Spleen (tissue), 11 donors: ENCODE measurements around the gene PCGF3. TPM values are rescaled to one million over a fixed set of nuclear protein-coding genes. Genes with fewer than 3 reads are reported as not detected.
"Not testable (repeated sequence)": the region's sequence is repeated elsewhere in the genome, so short reads cannot be mapped to it uniquely, and the experiment has no call there.

Source experiments
- DNase-seq: peaks from one replicate; pipeline ENCODE4 v3.0.0-alpha.2; 2020
- H3K27ac ChIP-seq, 8 donors: fragments of 200-600 bp; sonication (generic) in 7 of 8; 1 replicate in 4 of 8; 2 replicates in 4 of 8; pipeline versions ENCODE4 v1.5.0 to v1.8.0; 2016 to 2021; ENCODE audit warnings: inconsistent platforms in 4 of 8, mild to moderate bottlenecking in 4 of 8, moderate library complexity in 1 of 8
- H3K27me3 ChIP-seq, 7 donors: fragments of 200-600 bp; sonication (generic) in 6 of 7; replicated peaks in 1 of 7; 1 replicate in 4 of 7; 2 replicates in 3 of 7; pipeline versions ENCODE4 v1.5.0 to v1.8.0; 2016 to 2021; ENCODE audit warnings: inconsistent platforms in 3 of 7, mild to moderate bottlenecking in 1 of 7
- H3K36me3 ChIP-seq, 6 donors: fragments of 200-600 bp; sonication (generic) in 5 of 6; 1 replicate in 4 of 6; 2 replicates in 2 of 6; pipeline versions ENCODE4 v1.5.0 to v1.8.0; 2016 to 2021; ENCODE audit warnings: inconsistent platforms in 2 of 6
- H3K4me1 ChIP-seq, 6 donors: fragments of 200-600 bp; sonication (generic) in 5 of 6; 1 replicate in 3 of 6; 2 replicates in 3 of 6; pipeline versions ENCODE4 v1.5.0 to v1.8.0; 2016 to 2021; ENCODE audit warnings: inconsistent platforms in 3 of 6
- H3K4me3 ChIP-seq, 8 donors: fragments of 200-600 bp; sonication (generic) in 7 of 8; 1 replicate in 4 of 8; 2 replicates in 4 of 8; pipeline versions ENCODE4 v1.5.0 to v1.8.0; 2016 to 2021; ENCODE audit warnings: inconsistent platforms in 4 of 8, mild to moderate bottlenecking in 4 of 8, moderate library complexity in 2 of 8
- H3K9me3 ChIP-seq, 8 donors: fragments of 200-600 bp; sonication (generic) in 7 of 8; 1 replicate in 4 of 8; 2 replicates in 4 of 8; pipeline versions ENCODE4 v1.5.0 to v1.8.0; 2016 to 2021; ENCODE audit warnings: inconsistent platforms in 4 of 8
- CTCF ChIP-seq, 11 experiments: fragments of 200-600 bp in 7 of 11; fragments of 450-650 bp in 4 of 11; sonication (generic) in 4 of 11; IDR thresholded peaks in 8 of 11; conservative IDR thresholded peaks in 3 of 11; 1 replicate in 7 of 11; 2 replicates in 4 of 11; pipeline versions ENCODE4 v1.4.0 to v1.8.0; 2016 to 2021; ENCODE audit warnings: antibody characterized with exemption in 11 of 11, inconsistent platforms in 4 of 11, mild to moderate bottlenecking in 1 of 11
- POLR2A ChIP-seq, 3 donors: fragments of 450-650 bp; IDR thresholded peaks; one replicate each; pipeline ENCODE4 v1.5.1; 2017; ENCODE audit warnings: antibody characterized with exemption in 3 of 3, mild to moderate bottlenecking in 1 of 3
- POLR2AphosphoS5 ChIP-seq, 3 donors: sonication (generic); formaldehyde crosslinking; IDR thresholded peaks; one replicate each; pipeline ENCODE4 v1.5.1; 2017; ENCODE audit warnings: antibody characterized with exemption in 3 of 3
- WGBS, 5 donors: extraction: QIAGEN DNeasy Blood & Tissue Kit in 3 of 5; methylation state at CpG; one replicate each; pipeline versions ENCODE4 v1.1.5 to v1.1.7; 2013 to 2018; 5-methylcytosine and 5-hydroxymethylcytosine counted together
- intact Hi-C: fragments of 100-400 bp; cut with DNase I; formaldehyde crosslinking; loops from one replicate; pipeline ENCODE4 v1.15.0; 2023; ENCODE audit warnings: low total_unique reads
- polyA plus RNA-seq, 3 donors: library from polyadenylated mRNA; stranded (reverse); fragments of 200-250 nt; gene quantifications; one replicate each; pipeline ENCODE4 v1.2.1, GENCODE V29; 2013
- total RNA-seq, 7 donors: library from RNA; depleted of rRNA in 3 of 7; stranded (reverse); fragments of >200 nt in 3 of 7; fragmentation: NEBNext Ultra II Directional in 4 of 7; extraction: Animal tissue kit (Norgen Biotek cat#: 25700) in 4 of 7; gene quantifications; one replicate each; pipeline versions ENCODE4 v1.1.0 to v1.2.1, GENCODE V29; 2016 to 2021
- donor health status: healthy with polysubstance abuse.
- donor health status: DM: no; HTN: no; CAD: no; lungs with moderate emphysema.
- donor health status: DM: no; HTN: no; CAD: no.
- donor health status: Bipolar disorder and iron deficiency.
- donor health status: healthy.
- donor health status: DM: no; HTN: no; CAD: no.
- donor health status: DM: yes; HTN: yes; CAD: no.

The PCGF3 gene
- total and polyA plus RNA-seq, 10 donors, result 29.7 to 102 (median 69.4) TPM

- 94 to 100% (median 95%) methylated on average over 3 to 9 of the region's 9 CpGs for WGBS, 5 donors
- H3K4me3 ChIP-seq, result no peak overlapping the region
- no peak for DNase-seq
- TF ChIP-seq POLR2A (IDR thresholded peaks at IDR 0.05) (no peak), POLR2AphosphoS5 (IDR thresholded peaks at IDR 0.05) (peak in 1 of 3 donors; percentile 22), CTCF (IDR thresholded peaks at IDR 0.05 in 8 of 11, conservative IDR thresholded peaks at IDR 0.05 in 3 of 11) (no peak)
- H3K27me3 ChIP-seq, result no peaks in the 10 kb centered on the region
- intact Hi-C loops, result no loop called here
- H3K27ac ChIP-seq, result no peak overlapping the region
- no peaks in the 10 kb centered on the region for H3K9me3 ChIP-seq
- peaks cover 2 to 96% (median 83%) of the 10 kb centered on the region in 6 donors for H3K36me3 ChIP-seq
- no peaks in the 10 kb centered on the region for H3K4me1 ChIP-seq
Measured at GRCh38 chr4:734951-735350, 29.3 kb downstream of the PCGF3 start.

- H3K4me3 ChIP-seq, result no peak overlapping the region
- intact Hi-C loops, result no loop called here
- no peaks in the 10 kb centered on the region for H3K9me3 ChIP-seq
- H3K27ac ChIP-seq, result no peak overlapping the region
- peaks cover 2 to 96% (median 83%) of the 10 kb centered on the region in 6 donors for H3K36me3 ChIP-seq
- no peak for TF ChIP-seq CTCF (IDR thresholded peaks at IDR 0.05 in 8 of 11, conservative IDR thresholded peaks at IDR 0.05 in 3 of 11)
- peak in 1 of 3 donors; percentile 24 for TF ChIP-seq POLR2AphosphoS5 (IDR thresholded peaks at IDR 0.05)
- no peak for TF ChIP-seq POLR2A (IDR thresholded peaks at IDR 0.05)
- no peaks in the 10 kb centered on the region for H3K4me1 ChIP-seq
- 93 to 98% (median 96%) methylated on average over 8 of the region's 8 CpGs for WGBS, 5 donors
- H3K27me3 ChIP-seq, result no peaks in the 10 kb centered on the region
- DNase-seq, result no peak
Measured at GRCh38 chr4:735583-735982, 30.0 kb downstream of the PCGF3 start.

- DNase-seq, H3K27ac ChIP-seq, H3K4me3 ChIP-seq, H3K9me3 ChIP-seq, H3K4me1 ChIP-seq, H3K27me3 ChIP-seq, intact Hi-C loops: not testable (repeated sequence)
- H3K36me3 ChIP-seq, result peaks cover 2 to 97% (median 84%) of the 10 kb centered on the region in 6 donors
- WGBS, 5 donors, result 96 to 99% (median 97%) methylated on average over 28 to 33 of the region's 34 CpGs
Measured at GRCh38 chr4:736561-736960, 30.9 kb downstream of the PCGF3 start.

- no peak for TF ChIP-seq POLR2AphosphoS5 (IDR thresholded peaks at IDR 0.05)
- TF ChIP-seq POLR2A (IDR thresholded peaks at IDR 0.05), result no peak
- TF ChIP-seq CTCF (IDR thresholded peaks at IDR 0.05 in 8 of 11, conservative IDR thresholded peaks at IDR 0.05 in 3 of 11), result no peak
- WGBS, 5 donors, result 81 to 87% (median 83%) methylated on average over 16 of the region's 16 CpGs
- peaks cover 2 to 95% (median 68%) of the 10 kb centered on the region in 6 donors for H3K36me3 ChIP-seq
Measured at GRCh38 chr4:738781-739280, 33.2 kb downstream of the PCGF3 start.

More at GRCh38 chr4:738781-739280, 33.2 kb downstream of the PCGF3 start:
- Histone ChIP-seq H3K4me1 (peaks cover 0 to 10% (median 3%) of the 10 kb centered on the region in 6 donors), H3K27me3 (no peaks in the 10 kb centered on the region), H3K4me3 (no peak overlapping the region), H3K27ac (no peak overlapping the region), H3K9me3 (no peaks in the 10 kb centered on the region)
- intact Hi-C loops, result no loop called here
- no peak for DNase-seq
